Measurements from ENCODE around the gene SRD5A1.
A peak's percentile ranks its signal among the peaks of the same experiment; 100 is the strongest.

Gene SRD5A1

GRCh38 chr5:6713274-6714225 lies 80.3 kb downstream of the SRD5A1 start, which contains the start of gene TENT4A:
Gene TENT4A (plus strand): TSS chr5:6713432. CDS start chr5:6713984, 552 bp downstream.
- peak; percentile 74 for DNase-seq (ENCODE audit: low spot score)

GRCh38 chr5:6714226-6715041 lies 81.2 kb downstream of the SRD5A1 start:
- peak; percentile 57 for DNase-seq (ENCODE audit: low spot score)

GRCh38 chr5:6715271-6715670 lies 82.0 kb downstream of the SRD5A1 start:
- no peak for DNase-seq (ENCODE audit: low spot score)

GRCh38 chr5:6715758-6716628 lies 82.8 kb downstream of the SRD5A1 start:
- no peak for DNase-seq (ENCODE audit: low spot score)

GRCh38 chr5:6716629-6717149 lies 83.4 kb downstream of the SRD5A1 start:
- no peak for DNase-seq (ENCODE audit: low spot score)

- DNase-seq (ENCODE audit: low spot score), result no peak
Measured at GRCh38 chr5:6717247-6717646, 84.0 kb downstream of the SRD5A1 start.

GRCh38 chr5:6717687-6718086 lies 84.4 kb downstream of the SRD5A1 start:
- DNase-seq (ENCODE audit: low spot score), result no peak

GRCh38 chr5:6718161-6718681 lies 85.0 kb downstream of the SRD5A1 start:
- DNase-seq (ENCODE audit: low spot score), result no peak

- no peak for DNase-seq (ENCODE audit: low spot score)
Measured at GRCh38 chr5:6718718-6719117, 85.5 kb downstream of the SRD5A1 start.

- no peak for DNase-seq (ENCODE audit: low spot score)
Measured at GRCh38 chr5:6719417-6719816, 86.2 kb downstream of the SRD5A1 start.

- no peak for DNase-seq (ENCODE audit: low spot score)
Measured at GRCh38 chr5:6719896-6720560, 86.8 kb downstream of the SRD5A1 start.

GRCh38 chr5:6720561-6720921 lies 87.3 kb downstream of the SRD5A1 start:
- no peak for DNase-seq (ENCODE audit: low spot score)

GRCh38 chr5:6721442-6721841 lies 88.2 kb downstream of the SRD5A1 start:
- no peak for DNase-seq (ENCODE audit: low spot score)

GRCh38 chr5:6722015-6722414 lies 88.8 kb downstream of the SRD5A1 start:
- DNase-seq (ENCODE audit: low spot score), result no peak

- DNase-seq (ENCODE audit: low spot score), result no peak
Measured at GRCh38 chr5:6723122-6723815, 90.0 kb downstream of the SRD5A1 start.

- DNase-seq (ENCODE audit: low spot score), result no peak
Measured at GRCh38 chr5:6723816-6724300, 90.6 kb downstream of the SRD5A1 start.

Data from iPS-NIHi11 (cell line).